GM12891 (cell line): Measurements from ENCODE around the gene RNFT2.
"Not testable (repeated sequence)": the region's sequence is repeated elsewhere in the genome, so short reads cannot be mapped to it uniquely, and the experiment has no call there.

Experiments
- DNase-seq: peaks from one replicate; pipeline ENCODE4 v3.0.0; 2011; ENCODE audit warnings: low spot score; ENCODE audit not compliant: insufficient read length
- FAIRE-seq: peaks from 2 replicates; lab custom pipeline; 2011; peaks lifted over from hg19 to GRCh38; lab: Jason Lieb, UNC
- PAX5 ChIP-seq: IDR thresholded peaks from 2 replicates; pipeline ENCODE4 v1.6.1; 2011; ENCODE audit warnings: low read length, moderate library complexity, mild to moderate bottlenecking; ENCODE audit not compliant: insufficient read depth, severe bottlenecking
- POLR2A ChIP-seq: IDR thresholded peaks from 2 replicates; pipeline ENCODE4 v1.6.1; 2011; ENCODE audit warnings: low read depth, low read length, control low read depth
- POLR2AphosphoS5 ChIP-seq: IDR thresholded peaks from 2 replicates; pipeline ENCODE4 v1.6.1; 2011; ENCODE audit warnings: low read depth, low read length, control low read depth
- POU2F2 ChIP-seq: IDR thresholded peaks from 2 replicates; pipeline ENCODE4 v1.6.1; 2011; ENCODE audit warnings: low read depth, mild to moderate bottlenecking, control low read depth, low read length, moderate library complexity
- SPI1 ChIP-seq: IDR thresholded peaks from 2 replicates; pipeline ENCODE4 v1.6.1; 2011; ENCODE audit warnings: low read depth, low read length, control low read depth
- TAF1 ChIP-seq: IDR thresholded peaks from 2 replicates; pipeline ENCODE4 v1.6.1; 2011; ENCODE audit warnings: low read depth, low read length, control low read depth

Gene RNFT2

DNA sequence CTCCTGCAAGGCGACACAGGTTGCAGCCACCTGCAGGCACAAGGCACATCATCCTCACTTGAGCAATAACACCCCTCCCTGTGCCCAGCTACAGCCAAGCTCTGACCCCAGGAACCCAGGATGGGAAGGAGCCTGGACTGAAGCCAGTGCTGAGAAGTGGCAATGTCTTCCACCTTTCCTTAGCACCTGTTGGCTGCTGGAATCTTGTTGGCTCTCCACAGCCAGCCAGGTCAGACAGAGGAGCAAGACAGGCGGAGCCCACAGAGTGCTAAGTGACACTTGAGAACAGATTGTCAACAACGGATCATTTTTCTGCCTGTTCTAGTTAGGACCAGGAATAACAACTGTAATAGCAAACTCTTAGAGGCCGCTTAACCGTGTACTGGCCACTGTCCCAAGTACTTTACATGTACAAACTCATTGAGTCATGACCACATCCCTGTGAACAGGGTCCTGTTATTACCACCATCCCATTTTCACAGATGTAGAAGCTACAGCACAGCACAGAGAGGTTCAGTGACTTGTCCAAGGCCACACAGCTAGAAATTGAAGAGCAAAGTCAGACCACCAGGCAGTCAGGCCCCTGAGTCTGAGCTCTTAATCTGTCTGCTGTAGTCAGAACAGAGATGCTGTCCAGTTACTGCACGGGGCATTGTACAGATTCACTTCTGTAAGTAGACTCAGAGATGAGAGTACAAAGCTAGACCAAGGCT, 45.6 kb downstream of the RNFT2 start:
- TF ChIP-seq PAX5: no peak
- TF ChIP-seq POLR2AphosphoS5: no peak
- no peak for TF ChIP-seq POLR2A
- no peak for TF ChIP-seq SPI1
- no peak for TF ChIP-seq POU2F2
- no peak for TF ChIP-seq TAF1
- FAIRE-seq (no peak), DNase-seq (no peak)

DNA sequence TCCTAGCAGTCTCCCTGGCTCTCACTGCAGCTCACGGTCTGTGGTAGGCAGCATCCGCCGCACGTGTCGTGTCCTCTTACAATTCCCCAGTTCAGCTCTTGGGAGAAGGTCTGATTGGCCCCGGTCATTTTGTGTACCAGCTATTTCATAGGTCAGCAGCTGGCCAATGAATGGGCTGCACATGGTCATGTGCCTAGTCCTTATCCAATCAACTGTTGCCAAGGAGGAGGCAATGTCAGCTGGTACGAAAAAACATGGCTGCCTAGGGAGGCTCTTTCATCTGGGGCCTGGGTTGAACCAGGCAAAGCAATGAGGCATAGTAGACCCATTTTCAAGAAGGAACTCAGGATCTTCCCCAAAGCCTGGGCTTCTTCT, 46.1 kb downstream of the RNFT2 start:
- no peak for DNase-seq
- no peak for FAIRE-seq
- TF ChIP-seq POU2F2 (no peak), PAX5 (no peak), POLR2A (no peak), POLR2AphosphoS5 (no peak), SPI1 (no peak)

DNA sequence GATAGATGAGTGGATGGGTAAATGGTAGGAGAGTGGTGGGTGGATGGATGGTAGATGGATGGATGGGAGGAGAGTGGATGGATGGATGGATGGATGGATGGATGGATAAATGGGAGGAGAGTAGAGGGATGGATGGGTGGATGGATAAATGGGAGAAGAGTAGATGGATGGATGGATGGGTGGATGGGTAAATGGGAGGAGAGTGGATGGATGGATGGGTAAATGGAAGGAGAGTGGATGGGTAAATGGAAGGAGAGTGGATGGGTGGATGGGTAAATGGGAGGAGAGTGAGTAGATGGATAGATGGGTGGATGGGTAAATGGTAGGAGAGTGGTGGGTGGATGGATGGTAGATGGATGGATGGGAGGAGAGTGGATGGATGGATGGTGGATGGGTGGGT, 51.4 kb downstream of the RNFT2 start:
- not testable (repeated sequence) for DNase-seq, FAIRE-seq

DNA sequence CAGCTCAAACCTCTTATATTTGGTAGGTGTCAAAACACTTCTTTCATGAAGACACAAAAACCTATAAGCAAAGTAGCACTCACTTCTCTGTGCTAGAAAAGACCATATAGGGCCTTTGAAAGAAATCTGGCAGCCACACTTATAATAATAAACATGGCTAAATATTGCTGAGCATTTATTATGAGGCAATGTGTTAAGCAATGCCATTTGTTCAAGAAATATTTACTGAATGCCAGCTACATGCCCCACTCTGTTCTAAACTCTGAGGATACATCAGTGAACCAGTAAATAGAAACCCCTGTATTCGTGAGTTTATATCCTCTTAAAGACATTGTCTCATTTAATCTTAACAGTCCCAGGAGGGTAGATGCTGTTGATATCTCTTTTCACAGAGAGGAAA, 52.0 kb downstream of the RNFT2 start:
- DNase-seq (no peak), FAIRE-seq (no peak)
- no peak for TF ChIP-seq TAF1
- TF ChIP-seq POU2F2: no peak
- TF ChIP-seq SPI1: no peak
- TF ChIP-seq PAX5: no peak
- TF ChIP-seq POLR2AphosphoS5: no peak
- TF ChIP-seq POLR2A: no peak

DNA sequence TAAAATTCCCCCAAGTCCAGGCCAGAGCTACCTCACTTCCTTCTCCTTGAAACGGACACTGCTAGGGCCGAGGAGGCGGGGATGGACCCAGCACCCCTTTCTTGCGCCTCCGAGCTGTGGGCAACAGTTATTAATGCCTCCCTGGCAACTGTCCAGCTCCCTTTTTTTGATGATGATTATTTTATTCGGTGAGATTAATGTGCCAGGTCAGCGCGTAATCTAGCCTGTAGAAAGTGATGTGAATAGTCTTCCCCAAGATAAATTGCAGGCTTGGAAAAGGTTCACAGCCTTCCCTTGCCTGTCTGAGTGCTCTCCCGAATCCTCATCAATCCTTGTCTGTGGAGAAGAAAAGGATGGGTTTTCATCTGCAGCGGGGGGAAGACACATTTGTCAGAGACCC, 54.3 kb downstream of the RNFT2 start:
- DNase-seq: no peak
- FAIRE-seq: no peak
- TF ChIP-seq POLR2AphosphoS5 (no peak), TAF1 (no peak)

DNA sequence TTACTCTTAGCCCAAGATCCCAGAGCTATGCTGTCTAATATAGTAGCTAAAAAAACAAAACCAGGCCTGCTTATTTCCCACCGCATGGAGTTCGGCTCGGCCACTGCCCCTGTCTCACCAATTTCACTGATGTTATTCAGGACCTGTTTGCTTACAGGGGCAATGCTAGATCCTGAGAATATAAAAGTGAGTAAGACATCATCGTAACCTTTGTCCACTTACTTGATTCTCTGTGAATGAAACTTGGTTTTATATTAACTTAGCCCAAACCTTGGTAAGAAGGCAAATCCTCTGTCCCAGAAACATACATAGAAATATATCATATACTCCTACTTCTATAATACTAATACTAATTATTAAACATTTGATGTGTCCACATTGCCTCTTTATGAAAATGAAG, 56.6 kb downstream of the RNFT2 start:
- DNase-seq (no peak), FAIRE-seq (no peak)
- TF ChIP-seq PAX5 (no peak), POLR2A (no peak), SPI1 (no peak), TAF1 (no peak), POU2F2 (no peak), POLR2AphosphoS5 (no peak)

DNA sequence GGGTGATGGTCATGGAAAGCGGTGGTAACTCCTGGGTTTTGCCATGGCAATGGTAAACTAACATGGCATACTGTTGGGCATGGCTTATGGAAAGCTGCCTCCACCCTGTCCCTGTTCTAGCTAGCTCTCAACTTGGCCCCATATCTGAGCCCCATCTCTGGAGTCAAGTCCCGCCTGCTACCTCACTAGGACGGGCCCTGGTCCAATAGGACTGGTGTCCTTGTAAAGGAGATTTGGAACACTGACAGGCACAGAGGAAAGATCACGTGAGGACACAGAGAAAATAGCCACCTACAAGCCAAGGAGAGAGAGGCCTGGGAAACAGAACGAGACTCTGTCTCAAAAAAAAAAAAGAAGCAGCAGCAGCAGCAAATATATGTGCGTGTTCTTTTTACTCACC, 59.8 kb downstream of the RNFT2 start:
- TF ChIP-seq POLR2AphosphoS5 (no peak), POU2F2 (no peak), TAF1 (no peak), POLR2A (no peak)
- FAIRE-seq (no peak), DNase-seq (no peak)

DNA sequence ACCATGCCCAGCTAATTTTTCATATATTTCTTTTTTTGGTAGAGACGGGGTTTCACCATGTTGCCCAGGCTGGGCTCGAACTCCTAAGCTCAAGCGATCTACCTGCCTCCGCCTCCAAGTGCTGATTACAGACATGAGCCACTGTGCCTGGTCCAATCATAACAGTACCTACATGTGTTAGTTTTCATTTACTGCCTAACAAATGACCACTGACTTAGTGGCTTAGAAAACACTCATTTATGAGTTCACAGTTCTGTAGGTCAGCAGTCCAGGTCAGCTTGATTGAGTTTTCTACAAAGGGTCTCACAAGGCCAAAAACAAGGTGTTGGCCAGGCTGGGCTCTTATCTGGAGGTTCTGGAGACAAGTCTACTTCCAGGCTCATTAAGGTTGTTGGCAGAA, 60.6 kb downstream of the RNFT2 start:
- FAIRE-seq (no peak), DNase-seq (no peak)
- TF ChIP-seq POLR2A (no peak), SPI1 (no peak), PAX5 (no peak), POU2F2 (no peak), POLR2AphosphoS5 (no peak), TAF1 (no peak)

DNA sequence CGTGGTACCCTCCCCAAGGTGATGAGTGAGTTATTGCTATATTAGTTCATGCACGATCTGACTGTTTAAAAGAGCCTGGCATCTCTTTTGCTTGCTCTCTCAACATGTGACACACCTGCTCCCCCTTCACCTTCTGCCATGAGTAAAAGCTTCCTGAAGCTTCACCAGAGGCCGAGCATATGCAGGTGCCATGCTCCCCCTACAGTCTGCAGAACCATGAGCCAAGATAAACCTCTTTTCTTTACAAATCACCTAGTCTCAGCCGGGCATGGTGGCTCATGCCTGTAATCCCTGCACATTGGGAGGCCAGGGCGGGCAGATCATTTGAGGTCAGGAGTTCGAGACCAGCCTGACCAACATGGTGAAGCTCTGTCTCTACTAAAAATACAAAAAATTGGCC, 61.8 kb downstream of the RNFT2 start:
- no peak for FAIRE-seq
- no peak for TF ChIP-seq POLR2A
- TF ChIP-seq POU2F2: no peak
- no peak for TF ChIP-seq POLR2AphosphoS5
- TF ChIP-seq TAF1: no peak
- no peak for TF ChIP-seq SPI1
- no peak for TF ChIP-seq PAX5
- DNase-seq: no peak

DNA sequence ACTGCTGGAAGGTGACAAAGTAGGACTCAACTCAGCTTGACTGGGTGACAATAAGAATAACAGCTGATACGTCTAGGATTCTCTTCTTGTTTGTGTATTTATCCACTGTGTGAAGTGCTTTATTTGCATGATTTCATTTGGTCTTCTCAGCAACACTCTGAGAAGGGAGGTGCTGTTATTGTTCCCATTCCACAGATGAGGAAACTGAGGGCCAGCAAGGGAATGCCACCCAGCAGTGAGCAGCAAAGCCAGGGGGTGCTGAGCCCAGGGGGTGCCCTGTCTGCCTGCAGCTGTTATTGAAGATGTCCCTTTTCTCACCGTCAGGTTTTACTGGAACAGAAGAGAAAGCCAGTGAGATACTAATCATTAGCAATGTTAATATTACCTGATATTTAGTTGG, 62.8 kb downstream of the RNFT2 start:
- no peak for FAIRE-seq
- DNase-seq: no peak
- TF ChIP-seq PAX5 (no peak), POLR2A (no peak), TAF1 (no peak), POU2F2 (no peak), SPI1 (no peak), POLR2AphosphoS5 (no peak)

DNA sequence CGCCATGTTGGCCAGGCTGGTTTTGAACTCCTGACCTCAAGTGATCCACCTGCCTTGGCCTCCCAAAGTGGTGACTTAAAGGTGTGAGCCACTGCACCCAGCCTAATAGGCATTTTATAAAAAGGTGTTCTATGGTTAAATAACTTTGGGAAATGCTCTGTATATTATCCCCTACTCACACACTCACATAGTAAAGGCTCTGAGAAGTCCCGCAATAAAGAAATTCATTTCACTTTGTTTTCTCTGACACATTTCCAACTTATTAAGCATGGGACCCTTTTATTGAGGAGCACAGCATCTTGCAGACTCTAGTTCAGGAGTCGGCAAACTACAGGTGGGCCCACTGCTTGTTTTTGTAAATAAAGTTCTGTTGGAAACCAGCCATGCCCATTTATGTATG, 63.9 kb downstream of the RNFT2 start:
- TF ChIP-seq POLR2AphosphoS5 (no peak), SPI1 (no peak), POU2F2 (no peak), PAX5 (no peak), TAF1 (no peak), POLR2A (no peak)
- FAIRE-seq (no peak), DNase-seq (no peak)

DNA sequence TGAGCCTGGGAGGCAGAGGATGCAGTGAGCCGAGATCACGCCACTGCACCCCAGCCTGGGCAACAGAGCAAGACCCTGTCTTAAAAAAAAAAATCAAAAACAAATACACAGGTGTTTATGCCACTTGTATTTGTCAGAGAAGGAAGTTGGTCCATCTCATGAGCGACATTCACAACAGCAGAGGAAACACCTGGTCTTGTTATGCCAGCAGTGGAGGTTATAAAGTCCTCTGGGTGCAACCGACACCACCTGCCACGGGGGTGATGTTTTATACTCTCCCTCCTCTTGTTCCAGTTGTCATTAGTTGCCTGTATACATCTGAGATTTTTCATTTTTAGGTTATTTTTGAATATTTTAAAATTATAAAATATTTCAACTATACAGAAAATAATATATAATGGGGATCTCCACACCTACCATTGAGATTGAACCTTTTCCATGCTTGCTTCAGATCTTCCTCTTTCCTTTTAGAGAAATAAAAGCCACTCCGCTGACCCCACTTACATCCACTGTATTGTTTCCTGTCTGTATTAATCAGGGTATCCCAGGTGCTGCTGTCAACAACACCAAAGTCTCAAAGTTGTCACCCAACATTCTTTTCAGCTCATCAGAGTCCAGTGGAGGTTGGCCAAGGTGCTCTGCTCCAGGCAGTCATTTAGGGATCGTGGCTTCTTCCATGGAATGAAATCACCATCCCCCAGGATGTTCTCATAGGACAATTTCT, 65.1 kb downstream of the RNFT2 start:
- DNase-seq (no peak), FAIRE-seq (no peak)
- no peak for TF ChIP-seq POLR2AphosphoS5
- TF ChIP-seq POU2F2: no peak
- TF ChIP-seq SPI1: no peak
- no peak for TF ChIP-seq PAX5
- no peak for TF ChIP-seq TAF1
- TF ChIP-seq POLR2A: no peak
